Colon (tissue), 2 donors: ENCODE results near the gene ADRA2B.
"Not testable (repeated sequence)": the region's sequence is repeated elsewhere in the genome, so short reads cannot be mapped to it uniquely, and the experiment has no call there.

Experiments used
- FAIRE-seq: peaks from 2 replicates; lab custom pipeline; 2012; peaks lifted over from hg19 to GRCh38; lab: Jason Lieb, UNC
- donor health status: control.
- donor health status: control.

Gene ADRA2B

DNA sequence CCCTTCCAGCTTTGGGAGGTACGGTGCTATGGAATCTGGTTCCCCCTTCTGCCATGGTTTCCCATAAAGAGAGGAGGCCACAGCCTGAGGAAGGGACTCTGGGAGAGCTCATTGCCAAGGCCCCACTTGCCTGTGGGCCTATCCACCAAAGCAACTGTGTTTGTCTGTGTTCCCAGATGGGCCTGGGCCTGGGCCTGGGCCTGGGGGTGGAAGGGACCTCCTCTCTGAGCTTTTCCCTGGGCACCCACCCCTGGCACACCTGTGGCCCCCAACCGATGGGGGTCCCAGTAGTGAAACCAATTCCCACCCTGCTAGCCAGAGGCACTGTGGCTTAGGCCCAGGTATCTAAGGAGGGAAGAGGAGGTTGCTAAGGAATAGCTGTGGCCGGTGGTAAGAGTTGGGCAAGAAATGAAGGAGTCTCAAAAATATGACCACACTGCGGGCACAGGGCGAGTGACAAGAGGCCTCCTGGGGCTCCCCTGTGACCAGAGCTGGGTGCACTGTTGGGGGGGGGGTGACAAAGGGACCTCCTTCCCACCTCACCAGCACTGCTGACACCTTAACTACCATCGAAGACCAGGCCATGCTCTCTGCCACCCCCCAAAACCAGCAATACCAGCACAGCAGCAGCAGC lies 33.8 kb upstream of the ADRA2B start:
- FAIRE-seq, result no peak

DNA sequence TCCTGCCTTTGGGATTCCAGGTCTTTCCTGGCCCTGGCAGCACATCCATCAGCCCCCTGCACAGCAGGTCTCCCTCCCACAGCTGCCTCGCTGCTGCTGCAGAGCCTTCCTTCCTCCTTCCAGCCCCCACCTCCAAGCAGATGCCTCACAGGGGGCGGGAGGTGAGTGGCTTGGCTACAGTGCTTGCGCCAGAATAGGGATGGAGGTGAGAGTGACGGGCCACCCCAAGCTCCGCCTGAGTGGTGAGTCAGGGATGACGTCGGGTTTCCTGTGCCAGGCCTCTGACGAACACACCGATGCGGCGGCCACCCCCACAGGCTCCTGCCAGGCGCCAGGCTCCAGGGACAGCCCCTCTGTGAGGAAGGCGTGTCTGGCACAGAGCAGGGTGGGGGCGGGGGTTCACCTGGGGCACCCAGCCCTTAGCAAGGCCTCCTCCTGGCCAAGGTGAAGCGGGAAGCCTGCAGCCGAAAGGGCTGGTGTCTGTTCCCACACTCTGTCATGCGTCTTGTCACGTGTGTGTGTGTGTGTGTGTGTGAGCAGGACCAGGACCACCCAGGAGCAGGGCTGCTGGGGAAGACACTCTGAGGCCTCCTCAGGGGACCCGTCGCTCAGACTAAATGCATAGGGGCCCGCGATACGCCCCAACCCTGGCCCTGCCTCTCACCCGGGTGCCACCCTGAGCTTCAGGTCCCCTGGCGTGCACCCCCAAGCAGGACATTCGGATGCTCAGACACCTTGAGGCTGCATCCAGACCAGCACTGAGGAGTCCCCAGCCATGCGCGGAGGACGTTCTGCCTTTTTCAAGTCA lies 32.2 kb upstream of the ADRA2B start:
- FAIRE-seq, result no peak

DNA sequence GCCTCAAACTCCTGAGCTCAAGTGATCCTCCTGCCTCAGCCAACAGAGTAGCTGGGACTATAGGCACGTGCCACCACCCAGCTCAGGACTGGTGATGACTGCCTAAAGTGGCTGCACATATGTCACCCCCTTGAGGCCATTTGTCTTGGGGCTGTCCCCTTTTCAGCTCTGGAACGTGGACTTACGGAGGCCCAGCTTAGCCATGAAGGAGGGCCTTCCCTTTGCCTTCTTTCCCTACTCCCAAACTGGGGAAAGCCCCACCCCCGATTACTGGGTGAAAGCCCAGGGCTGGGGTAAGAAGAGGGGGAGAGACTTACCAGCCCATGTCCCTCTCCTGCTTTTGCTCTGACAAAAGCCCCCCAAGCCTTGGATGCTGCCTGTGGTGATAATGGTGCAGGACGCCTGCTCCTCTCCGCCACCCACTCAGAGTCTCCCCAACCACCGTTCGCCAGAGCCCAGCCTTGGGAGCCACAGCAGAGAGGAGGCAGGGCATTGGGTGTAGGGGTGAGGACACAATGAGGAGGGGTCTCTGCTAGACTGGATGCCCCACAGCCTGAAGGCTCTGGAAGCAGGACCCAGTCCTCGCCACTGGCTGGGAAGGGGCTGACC lies 31.3 kb upstream of the ADRA2B start:
- FAIRE-seq, result no peak

DNA sequence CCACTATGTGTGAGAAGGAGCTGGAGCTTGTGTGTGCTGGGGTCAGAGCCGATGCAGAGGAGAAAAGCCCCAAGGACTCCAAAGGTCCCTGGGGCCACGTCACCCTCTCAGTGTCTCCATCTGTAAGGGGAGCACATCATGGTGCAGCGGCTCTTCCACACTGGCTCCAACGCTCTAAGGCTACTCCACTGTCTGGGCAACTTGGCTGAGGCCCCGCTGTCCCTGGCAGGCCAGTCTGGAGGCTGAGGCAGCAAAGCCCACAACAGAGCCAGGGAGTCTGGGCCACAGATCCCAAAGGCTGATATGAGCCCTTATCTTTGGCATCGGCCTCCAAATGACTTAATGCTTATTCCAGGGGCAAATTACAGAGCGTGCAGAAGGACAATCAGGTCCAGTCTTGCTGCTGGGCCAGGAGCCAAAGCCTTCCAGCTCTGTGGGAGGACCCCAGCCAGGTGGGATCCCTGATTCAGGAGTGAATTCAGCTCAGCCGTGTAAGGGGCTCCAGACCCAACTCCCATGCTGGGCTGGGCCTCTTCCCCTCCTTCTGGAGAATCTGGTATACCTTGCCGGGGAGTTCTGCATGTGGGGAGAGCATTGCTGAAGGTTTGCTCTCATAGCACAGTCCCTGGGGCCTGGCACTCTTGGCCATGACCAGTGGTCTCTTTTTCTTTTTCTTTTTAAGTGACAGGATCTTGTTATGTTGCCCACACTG lies 30.7 kb upstream of the ADRA2B start:
- FAIRE-seq, result no peak

DNA sequence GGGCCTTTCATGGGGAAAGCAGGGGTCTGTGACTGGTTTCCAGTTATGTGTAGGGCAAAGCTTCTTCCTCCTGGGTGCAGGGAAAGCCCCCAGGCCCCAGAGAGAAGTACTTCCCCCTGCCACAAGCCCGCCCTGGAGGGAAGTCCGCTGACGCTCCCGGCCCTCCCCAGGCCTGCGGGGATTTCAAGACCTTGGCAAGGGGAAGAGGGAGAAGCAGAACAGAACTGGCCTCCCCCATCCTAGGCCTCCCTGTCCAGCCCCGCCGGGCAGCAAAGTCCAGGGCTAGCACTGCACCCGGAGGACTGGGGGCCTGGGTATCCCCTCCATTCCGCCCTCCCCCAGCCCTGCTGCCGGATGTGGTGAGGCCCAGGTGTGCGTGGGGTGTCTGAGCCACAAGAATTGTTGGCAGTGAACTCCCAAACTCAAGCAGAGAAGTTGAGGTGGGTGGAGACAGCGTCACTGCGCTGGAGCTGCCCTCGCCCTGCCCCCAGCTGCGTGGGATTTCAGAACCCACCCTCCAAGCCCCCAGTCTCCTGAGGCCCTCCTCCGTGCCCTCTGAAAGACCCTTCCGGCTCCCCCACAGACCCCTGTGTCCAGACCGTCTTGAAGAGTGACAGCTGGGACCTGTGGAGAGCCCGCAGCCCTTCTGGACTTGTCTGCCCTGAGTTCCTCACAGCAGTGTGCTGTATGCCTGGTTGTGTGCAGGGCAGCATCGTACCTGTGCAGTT lies 29.9 kb upstream of the ADRA2B start:
- FAIRE-seq, result no peak

DNA sequence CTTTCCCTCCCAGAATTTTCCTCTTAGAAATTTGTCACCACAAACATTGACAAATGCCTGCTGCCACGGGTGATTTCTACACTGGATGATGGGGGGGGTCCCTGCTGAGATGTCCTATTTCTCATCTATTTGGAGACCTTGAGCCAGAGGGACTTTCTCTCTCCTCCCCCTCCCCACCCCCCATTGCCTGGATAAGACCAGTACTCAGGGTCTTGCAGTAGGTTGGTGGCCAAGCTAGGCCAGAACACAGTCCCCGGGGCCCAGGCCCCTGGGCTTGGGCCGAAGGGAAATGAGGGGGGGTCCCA lies 29.4 kb upstream of the ADRA2B start:
- no peak for FAIRE-seq

DNA sequence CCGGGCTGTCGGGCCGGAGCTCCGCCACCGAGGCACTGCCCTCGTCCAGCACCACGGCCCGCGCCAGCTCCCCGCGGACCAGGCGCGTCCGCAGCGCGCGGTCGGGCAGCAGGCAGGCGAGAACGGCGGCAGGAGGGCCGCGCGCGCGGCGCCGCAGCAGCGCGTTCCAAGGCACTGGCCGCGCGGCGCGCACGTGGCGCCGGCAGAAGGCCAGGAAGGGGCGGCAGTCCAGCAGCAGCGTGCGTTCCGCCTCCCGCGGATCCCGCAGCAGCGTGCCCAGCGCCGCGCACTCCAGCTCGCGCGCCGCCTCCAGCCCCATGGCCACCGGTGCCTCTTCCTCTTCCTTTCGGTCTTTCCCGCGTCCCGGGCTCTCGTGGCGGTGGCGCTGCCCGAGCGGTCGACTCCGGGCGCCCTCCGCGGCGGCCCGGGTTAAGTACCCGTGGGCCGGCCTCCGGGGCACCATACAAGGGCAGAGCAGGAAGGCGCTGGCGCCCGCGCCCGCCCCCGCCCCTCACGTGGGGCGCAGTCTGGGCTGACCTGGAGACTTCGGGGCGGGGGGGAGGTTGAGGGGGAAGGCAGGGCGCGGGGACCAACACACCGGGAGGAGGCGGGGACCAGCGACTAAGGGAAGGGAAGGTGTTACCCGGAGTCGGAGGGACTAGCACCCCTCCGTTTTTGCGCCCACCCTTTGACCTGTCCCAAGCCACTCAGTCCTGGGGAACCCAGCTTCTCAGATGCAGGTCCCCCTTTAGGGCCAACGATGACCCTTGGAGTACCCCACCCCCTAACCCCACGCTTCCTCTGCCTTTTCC lies 28.9 kb upstream of the ADRA2B start, which contains the start of gene DUSP2:
DUSP2 (minus strand) TSS at position 405 of the 812 bp plus-strand sequence; CDS start at position 319, 86 bp downstream.
- FAIRE-seq, result no peak

DNA sequence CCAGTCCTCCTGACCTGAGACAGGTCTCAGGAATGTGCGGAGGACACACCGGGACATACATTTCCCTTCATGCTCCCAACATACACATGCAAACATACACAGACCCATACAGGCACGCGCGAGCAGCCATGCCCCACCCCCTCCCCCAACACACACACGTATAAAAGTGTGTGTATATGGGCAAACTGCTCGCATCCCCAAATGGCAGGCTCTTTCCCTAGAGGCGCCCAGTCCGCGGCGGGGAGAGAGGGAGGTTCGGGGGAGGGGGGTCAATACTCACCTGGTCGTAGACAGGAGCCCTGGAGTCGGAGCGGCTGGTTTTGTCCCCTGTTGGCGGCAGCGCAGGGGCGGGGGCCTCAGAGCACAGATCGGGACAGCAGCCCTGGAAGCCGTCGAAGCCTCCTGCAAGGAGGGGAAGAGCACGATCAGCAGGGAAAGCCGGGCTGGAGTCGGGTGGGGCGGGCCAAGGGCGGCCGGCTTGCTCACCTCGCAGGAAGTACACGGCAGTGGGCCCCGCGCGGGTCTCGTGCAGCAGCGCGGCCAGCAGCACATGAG lies 28.2 kb upstream of the ADRA2B start:
- FAIRE-seq, result no peak

DNA sequence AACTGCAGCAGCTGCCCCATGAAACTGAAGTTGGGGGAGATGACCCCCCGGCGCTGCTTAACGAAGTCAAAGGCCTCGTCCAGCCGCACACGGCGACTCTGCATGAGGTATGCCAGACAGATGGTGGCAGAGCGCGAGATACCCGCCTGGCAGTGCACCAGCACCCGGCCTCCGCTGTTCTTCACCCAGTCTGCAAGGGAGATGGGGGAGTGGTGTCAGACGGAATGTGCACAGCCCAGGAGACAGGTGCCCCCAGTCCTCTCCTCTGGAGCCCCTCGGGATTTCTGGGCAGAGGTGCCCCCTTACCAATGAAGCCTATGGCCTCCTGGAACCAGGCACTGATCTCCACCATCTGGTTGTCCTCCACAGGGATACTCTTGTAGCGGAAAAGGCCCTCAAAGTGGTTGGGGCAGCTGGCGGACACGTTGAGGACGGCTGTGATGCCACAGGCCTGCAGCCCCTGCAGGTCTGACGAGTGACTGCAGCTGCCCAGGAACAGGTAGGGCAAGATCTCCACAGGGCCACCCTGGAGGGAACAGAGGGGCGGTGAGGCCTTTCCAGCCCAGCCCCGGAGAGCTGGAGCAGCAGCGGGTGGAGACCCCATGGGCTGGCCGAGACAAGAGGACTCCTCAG lies 27.6 kb upstream of the ADRA2B start:
- FAIRE-seq, result no peak

DNA sequence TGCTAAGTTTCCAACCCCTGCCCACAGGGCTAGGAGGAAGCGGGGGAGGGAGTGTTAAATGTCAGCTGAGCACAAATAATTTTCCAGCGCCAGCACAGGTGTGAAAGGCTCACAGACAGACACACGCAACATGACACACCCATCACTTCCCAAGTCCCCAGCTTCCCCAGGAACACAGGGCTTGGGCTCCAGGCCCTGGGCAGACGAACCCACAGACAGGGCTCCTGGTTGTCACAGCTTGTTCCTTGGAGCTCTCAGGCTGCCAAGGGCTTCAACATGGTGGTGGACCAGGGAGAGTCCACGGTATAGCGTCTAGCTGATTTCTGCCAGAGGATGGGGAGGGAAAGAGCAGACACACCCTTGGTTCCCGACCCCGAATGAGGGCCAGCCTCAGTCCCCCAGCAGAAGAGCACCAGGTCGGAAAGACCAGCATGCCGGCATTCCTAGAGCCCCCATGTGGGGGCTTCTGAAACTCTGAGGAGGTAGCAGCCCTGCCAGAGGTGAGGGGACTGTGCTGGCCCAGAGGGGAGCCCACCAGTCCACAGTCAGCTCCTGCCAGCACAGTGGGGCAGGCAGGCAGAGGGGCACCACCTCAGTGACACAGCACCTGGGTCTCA lies 27.0 kb upstream of the ADRA2B start:
- FAIRE-seq, result no peak

DNA sequence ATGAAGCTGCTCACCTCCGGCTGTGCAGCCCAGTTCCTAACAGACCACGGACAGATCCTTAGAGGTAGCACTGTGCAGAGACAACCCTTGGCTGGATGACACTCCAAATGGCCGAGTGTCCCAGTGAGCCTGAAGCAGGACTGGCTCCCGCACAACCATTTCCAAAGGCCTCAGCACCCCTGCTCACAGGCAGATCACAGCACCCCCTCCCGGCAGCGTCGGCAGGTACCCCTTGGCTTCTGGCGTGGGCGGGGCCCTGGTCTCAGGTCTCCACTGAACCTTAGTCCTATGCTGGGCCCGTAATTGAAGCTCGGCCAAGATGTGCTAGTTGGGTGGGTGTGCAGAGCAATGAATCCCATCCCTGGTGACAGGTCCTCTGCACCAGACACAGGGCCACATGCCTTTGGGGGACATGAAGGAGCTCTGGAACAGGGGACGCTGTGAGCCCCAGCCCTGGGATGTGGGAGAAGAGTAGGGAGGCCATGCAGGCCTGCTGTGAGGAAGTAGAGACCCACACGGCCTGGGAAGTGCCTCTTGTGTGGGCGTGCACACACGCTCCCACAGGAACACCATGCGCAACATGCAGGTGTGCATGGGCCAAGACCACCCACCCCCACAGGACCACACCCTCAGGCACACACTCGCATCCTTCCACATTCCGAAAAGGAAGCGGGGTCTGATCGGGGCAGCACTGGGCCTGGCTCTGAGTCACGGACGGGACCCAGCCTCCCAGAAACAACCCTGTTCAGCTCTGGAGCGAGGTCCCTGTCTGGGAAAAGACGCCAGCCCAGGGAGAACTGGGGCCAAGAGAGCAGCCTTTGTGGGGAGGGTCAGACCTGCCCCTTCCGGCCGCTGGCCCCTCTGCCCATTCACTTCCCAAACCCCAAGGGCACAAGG lies 26.1 kb upstream of the ADRA2B start:
- FAIRE-seq, result no peak

DNA sequence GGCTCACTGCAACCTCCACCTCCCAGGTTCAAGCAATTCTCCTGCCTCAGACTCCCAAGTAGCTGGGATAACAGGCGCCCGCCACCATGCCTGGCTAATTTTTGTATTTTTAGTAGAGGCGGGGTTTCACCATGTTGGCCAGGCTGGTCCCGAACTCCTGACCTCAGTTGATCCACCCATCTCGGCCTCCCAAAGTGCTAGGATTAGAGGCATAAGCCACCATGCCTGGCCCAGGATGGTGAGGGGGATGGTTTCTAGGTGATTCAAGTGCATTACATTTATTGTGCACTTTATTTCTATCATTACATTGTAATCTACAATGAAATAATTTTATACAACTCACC lies 25.2 kb upstream of the ADRA2B start:
- FAIRE-seq, result not testable (repeated sequence)

DNA sequence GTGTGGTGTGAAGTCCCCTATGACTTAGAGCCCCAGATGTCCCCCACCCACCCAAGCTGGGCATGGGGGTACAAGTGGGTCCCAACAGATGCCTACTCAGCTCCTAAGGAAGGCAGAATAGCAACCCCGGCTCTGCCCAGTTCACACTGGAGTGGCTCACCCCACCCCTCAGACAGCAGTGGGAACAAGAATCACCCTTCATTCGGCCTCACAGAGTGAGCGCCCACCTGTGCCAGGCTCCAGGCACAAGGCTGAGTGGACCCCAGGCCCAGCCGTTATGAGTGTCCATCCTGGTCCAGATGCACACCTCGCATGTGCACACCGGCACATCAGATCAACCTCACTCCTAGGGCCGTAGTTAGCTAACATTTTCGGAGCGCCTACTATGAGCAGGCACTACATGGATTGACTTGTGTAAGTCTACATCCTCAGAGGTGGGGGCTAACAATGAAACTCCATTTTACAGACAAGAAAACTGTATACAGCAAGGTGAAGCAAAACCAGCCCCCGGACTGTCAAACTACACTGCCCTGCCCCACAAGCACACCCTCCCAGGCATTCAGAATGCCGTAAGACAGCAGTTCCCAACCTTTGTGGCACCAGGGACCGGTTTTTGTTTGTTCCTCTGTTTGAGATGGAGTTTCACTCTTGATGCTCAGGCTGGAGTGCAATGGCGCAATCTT lies 24.7 kb upstream of the ADRA2B start:
- no peak for FAIRE-seq

DNA sequence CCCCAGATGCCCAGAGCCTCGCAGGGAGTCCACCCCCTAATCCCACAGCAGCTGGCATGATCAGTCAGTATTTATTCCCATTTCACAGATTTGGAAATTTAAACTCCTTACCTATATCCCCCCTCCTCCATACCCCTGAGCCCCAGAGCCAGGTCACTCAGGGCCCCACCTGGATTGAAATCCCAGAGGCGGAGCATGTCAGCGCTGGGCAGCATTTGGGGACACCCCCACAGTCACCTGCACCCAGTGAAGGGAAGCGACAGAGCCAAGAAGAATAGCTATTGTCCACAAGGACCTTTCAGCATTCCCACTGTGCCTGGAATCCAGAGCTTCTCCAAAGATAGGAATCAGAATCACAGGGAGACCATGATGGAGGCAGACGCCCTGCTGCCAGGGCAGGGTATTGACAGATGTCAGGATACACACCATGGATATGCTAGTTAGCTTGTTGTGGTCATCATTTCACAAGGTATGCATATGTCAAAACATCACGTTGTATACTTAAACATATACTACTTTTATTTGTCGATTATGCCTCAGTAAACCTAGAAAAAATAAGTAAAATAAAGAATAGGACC lies 22.9 kb upstream of the ADRA2B start:
- FAIRE-seq, result no peak

DNA sequence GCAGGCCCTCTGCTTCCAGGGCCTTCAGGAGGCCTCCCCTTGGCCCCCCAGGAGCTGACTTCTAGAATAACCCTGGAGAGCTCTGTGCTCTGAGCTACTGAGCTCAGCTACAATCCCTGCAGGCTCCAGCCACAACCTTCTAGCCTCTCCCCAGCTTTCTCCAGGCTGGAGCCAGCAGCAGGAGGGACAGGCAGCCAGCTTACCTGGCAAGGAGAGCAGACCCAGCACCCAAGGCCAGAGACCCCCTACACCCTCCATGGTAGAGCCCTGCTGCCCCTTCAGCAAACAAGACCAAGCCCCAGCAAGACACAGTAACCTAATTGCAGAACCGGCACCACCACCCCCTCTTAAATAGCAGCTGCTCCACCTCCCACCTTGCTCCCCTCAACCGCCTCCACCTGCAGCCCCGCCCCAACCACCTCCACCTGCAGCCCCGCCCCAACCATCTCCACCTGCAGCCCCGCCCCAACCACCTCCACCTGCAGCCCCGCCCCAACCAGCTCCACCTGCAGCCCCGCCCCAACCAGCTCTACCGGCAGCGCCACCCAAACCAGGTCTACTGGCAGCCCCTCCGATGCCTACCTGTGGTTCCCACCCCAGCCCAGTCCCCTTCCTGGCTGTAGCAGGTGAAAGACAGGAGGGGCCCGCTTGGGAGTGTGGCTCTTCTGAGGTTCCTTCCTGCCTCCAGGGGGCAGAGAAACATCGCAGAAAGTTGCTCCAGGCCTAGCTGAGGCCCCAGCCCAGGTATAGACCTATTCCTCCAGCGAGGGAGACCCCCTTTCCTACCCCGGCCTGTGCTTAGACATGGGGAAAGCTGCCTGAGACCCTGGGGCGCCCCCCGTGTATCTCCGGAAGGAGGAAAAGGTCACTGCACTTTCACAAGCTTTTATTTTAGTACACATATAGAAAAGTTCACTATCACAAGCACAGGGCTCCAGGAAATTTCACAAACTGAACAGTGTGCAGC lies 22.1 kb upstream of the ADRA2B start, which contains the start of gene ASTL:
ASTL (minus strand) TSS at position 324 of the 967 bp plus-strand sequence; CDS start at position 258, 66 bp downstream.
- no peak for FAIRE-seq

DNA sequence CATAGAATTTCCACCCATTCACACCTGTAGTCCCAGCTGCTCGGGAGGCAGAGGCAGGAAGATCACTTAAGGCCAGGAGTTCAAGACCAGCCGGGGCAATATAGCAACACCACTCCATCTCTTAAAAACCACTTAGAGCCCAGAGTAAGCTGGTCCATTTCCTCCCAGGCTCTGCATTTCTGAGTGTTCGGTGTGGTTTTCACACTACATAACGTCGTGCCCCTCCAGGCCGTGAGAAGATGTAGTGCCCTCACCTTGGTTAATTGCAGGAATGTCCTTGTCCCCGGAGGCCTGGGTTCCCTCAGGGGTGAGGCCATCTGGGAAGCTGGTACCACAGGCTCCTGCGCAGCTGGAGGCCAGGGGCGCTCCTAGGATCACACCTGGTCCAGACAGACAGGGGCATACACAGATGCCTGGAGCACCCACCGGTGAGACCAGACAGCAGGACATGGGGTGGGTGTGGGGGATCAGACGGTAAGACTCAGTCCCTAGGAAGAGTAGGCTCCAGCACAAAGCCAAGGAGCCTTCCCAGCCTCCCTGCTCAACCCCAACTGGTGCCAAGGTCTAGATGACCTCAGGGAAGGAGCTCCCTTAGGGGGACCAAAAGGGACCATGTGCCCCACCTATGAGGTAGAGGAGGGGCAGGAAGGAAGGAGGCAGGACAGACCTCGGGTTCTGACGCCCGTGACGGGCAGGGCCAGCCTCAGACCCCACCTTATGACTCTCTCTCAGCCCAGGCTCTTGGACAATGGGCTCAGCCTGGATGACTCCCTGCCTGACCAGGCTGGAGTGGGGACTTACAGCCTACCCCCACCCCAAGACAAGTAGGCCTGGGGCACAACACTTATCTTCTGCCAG lies 21.2 kb upstream of the ADRA2B start:
- no peak for FAIRE-seq
